ENCODE measurements around the gene OSTF1.

- TF ChIP-seq CTCF (IDR thresholded peaks at IDR 0.05): no peak
- TF ChIP-seq POLR2A (IDR thresholded peaks at IDR 0.05): no peak
Observed at GRCh38 chr9:75149841-75150241, 61.5 kb downstream of the OSTF1 start.
